T1000 (cell line): ENCODE results near the gene GSC2.

ENCODE experiments used
- DNase-seq: peaks from one replicate; lab custom pipeline; 2025; ENCODE audit warnings: mixed read lengths; lab: John Stamatoyannopoulos, UW

The GSC2 gene

GRCh38 chr22:19119949-19120348, 30.1 kb downstream of the GSC2 start:
- no peak for DNase-seq

GRCh38 chr22:19118329-19118880, 31.7 kb downstream of the GSC2 start:
- no peak for DNase-seq

- DNase-seq: no peak
These were observed 33.0 kb downstream of the GSC2 start for GRCh38 chr22:19117111-19117512.

GRCh38 chr22:19115628-19116027, 34.5 kb downstream of the GSC2 start:
- DNase-seq: no peak

GRCh38 chr22:19114984-19115552, 35.0 kb downstream of the GSC2 start:
- no peak for DNase-seq

GRCh38 chr22:19113429-19113828, 36.7 kb downstream of the GSC2 start:
- DNase-seq: no peak

GRCh38 chr22:19111584-19111983, 38.5 kb downstream of the GSC2 start:
- DNase-seq: no peak

GRCh38 chr22:19111140-19111539, 39.0 kb downstream of the GSC2 start:
- DNase-seq: no peak

- DNase-seq: no peak
These were observed 39.4 kb downstream of the GSC2 start for GRCh38 chr22:19110646-19111045.

GRCh38 chr22:19110064-19110458, 40.0 kb downstream of the GSC2 start:
- DNase-seq: no peak

- no peak for DNase-seq
These were observed 40.7 kb downstream of the GSC2 start for GRCh38 chr22:19109198-19110063.

- DNase-seq: no peak
These were observed 41.3 kb downstream of the GSC2 start for GRCh38 chr22:19108807-19109197.

- DNase-seq: no peak
These were observed 42.4 kb downstream of the GSC2 start for GRCh38 chr22:19107730-19108074.

GRCh38 chr22:19106886-19107729, 43.0 kb downstream of the GSC2 start:
- DNase-seq: no peak

GRCh38 chr22:19105867-19106802, 44.0 kb downstream of the GSC2 start:
- DNase-seq: no peak

GRCh38 chr22:19105456-19105855, 44.6 kb downstream of the GSC2 start:
- DNase-seq: no peak

GRCh38 chr22:19103880-19104821, 45.9 kb downstream of the GSC2 start:
- DNase-seq: no peak

GRCh38 chr22:19098157-19098556, 51.9 kb downstream of the GSC2 start:
- DNase-seq: no peak

- DNase-seq: no peak
These were observed 52.6 kb downstream of the GSC2 start for GRCh38 chr22:19097518-19097917.
